ENCODE results near the gene ZNF10.

Gene ZNF10

GRCh38 chr12:133130038-133130807 lies at the start of gene ZNF10, which contains the start of gene ZNF891:
ZNF10 (plus strand) TSS chr12:133130627; CDS start chr12:133144493, 13,866 bp downstream.
ZNF891 (minus strand) TSS chr12:133130274; CDS start chr12:133121918, 8,356 bp downstream.
- DNase-seq = peak; percentile 97

GRCh38 chr12:133081159-133081780 lies 49.2 kb upstream of the ZNF10 start:
- peak; percentile 42 for DNase-seq

GRCh38 chr12:133083345-133083744 lies 47.1 kb upstream of the ZNF10 start:
- no peak for DNase-seq

- no peak for DNase-seq
Measured at GRCh38 chr12:133105620-133106019, 24.8 kb upstream of the ZNF10 start.

- peak; percentile 29 for DNase-seq
Measured at GRCh38 chr12:133106253-133106652, 24.2 kb upstream of the ZNF10 start.

GRCh38 chr12:133107121-133107520 lies 23.3 kb upstream of the ZNF10 start:
- DNase-seq = no peak

- DNase-seq = no peak
Measured at GRCh38 chr12:133108150-133108549, 22.3 kb upstream of the ZNF10 start.

- DNase-seq = peak; percentile 14
Measured at GRCh38 chr12:133120385-133121191, 9.8 kb upstream of the ZNF10 start.

- no peak for DNase-seq
Measured at GRCh38 chr12:133124674-133125073, 5.8 kb upstream of the ZNF10 start.

- DNase-seq = peak; percentile 71
Measured at GRCh38 chr12:133129368-133130037, 924 bp upstream of the ZNF10 start.

GRCh38 chr12:133130808-133131128 lies 341 bp downstream of the ZNF10 start:
- DNase-seq = no peak

GRCh38 chr12:133135747-133136146 lies 5.3 kb downstream of the ZNF10 start:
- DNase-seq = peak; percentile 80

- no peak for DNase-seq
Measured at GRCh38 chr12:133145981-133146380, 15.6 kb downstream of the ZNF10 start.

- no peak for DNase-seq
Measured at GRCh38 chr12:133156125-133156690, 25.8 kb downstream of the ZNF10 start.

GRCh38 chr12:133165776-133166175 lies 35.3 kb downstream of the ZNF10 start:
- no peak for DNase-seq

GRCh38 chr12:133172491-133172890 lies 42.1 kb downstream of the ZNF10 start:
- DNase-seq = no peak

GRCh38 chr12:133174901-133175300 lies 44.5 kb downstream of the ZNF10 start:
- no peak for DNase-seq

- DNase-seq = peak; percentile 52
Measured at GRCh38 chr12:133180669-133181068, 50.2 kb downstream of the ZNF10 start.

- DNase-seq = peak; percentile 98
Measured at GRCh38 chr12:133181238-133181959, 51.0 kb downstream of the ZNF10 start, which contains the start of gene ZNF268. ZNF268 (plus strand) TSS chr12:133181495; CDS start chr12:133181998, 503 bp downstream.

- no peak for DNase-seq
Measured at GRCh38 chr12:133190176-133190575, 59.7 kb downstream of the ZNF10 start.

- no peak for DNase-seq
Measured at GRCh38 chr12:133192847-133193246, 62.4 kb downstream of the ZNF10 start.

GRCh38 chr12:133201888-133202287 lies 71.5 kb downstream of the ZNF10 start:
- DNase-seq = no peak

All from OCI-M1 (cell line).